ENCODE results near the gene GAL3ST2.
"Not testable (repeated sequence)": the region's sequence is repeated elsewhere in the genome, so short reads cannot be mapped to it uniquely, and the experiment has no call there.

Gene GAL3ST2

DNA sequence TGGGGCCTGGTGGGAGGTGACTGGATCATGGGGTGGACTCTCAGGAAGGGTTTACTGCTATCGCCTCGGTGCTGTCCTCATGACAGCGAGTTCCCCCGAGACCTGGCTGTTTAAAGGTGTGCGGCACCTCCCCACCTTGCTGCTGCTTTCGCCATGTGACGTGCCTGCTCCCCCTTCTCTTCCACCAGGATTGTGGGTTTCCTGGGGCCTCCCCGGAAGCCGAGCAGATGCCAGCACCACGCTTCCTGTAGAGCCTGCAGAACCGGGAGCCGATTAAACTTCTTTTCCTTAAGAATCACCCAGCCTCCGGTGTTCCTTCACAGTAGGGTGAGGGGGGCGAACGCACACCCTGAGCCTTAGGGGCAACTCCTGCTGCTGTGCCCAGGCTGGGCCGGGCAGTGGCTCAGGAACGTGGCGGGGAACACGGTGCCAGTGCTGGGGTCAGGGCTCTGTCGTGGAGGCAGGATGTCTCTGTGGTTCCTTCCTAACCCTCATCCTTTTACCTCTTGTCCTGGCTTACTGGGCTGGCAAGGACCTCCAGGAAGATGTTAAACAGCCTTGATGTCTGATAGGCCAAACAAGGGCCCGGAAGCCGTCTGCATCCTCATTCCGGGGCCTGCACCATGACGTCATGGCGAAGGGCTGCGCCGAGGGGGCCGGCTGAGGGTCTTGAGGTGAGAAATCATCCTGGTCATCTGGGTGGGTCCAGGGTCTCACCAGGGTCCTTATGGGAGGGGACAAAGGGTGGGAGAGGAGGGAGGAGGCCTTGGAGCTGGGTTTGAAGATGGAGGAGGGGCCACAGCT, 45.0 kb downstream of the GAL3ST2 start:
- no peak for DNase-seq

DNA sequence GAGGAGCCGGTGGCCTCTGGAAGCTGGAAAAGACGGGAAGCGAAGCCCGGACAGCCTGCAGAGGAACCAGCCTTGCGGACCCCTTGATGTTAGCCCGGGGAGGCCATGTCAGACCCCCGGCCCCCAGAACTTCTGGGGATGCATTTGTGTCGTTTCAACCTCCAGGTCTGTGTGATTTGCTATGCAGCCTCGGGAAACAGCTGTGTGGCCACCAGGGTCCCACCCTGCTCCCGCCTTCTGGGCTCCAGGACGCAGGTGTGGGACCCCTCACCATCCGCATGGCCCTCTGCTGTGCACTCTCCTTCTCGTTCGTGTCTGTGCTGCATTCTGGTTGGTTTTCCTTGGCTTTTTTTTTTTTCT, 45.6 kb downstream of the GAL3ST2 start:
- no peak for DNase-seq

DNA sequence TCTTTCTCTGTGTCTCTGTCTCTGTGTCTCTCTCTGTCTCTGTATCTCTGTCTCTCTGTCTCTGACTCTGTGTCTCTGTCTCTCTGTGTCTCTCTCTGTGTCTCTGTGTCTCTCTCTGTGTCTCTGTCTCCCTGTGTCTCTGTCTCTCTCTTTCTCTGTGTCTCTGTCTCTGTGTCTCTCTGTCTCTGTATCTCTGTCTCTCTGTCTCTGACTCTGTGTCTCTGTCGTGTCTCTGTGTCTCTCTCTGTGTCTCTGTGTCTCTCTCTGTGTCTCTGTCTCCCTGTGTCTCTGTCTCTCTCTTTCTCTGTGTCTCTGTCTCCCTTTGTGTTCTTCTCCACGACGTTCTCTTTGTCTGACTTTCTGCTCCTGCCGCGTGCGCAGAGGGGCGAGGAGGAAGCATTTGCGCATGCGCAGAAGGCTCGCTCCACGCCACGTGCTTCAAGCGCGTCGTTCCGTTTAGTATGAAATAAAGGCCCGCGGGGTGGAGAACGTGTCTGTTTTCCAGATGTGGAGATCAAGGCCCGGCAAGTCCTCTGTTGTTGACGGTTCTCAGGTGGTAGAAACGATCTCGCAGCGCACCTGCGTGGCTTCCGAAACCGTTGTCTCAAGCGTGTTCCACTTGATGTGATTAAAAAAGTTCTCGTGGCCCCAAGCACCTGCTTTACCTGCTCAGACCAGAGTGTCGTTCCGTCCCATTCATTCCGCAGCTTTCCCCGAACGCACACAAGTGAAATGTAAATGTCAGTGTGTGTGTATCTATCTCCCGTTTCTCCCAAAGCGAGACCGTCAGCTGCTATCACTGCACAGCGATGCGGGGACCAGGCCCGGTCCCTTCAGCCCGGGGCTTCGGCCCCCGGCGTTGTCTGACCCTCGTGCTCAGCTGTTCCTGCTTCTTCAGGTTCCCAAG, 47.2 kb downstream of the GAL3ST2 start:
- not testable (repeated sequence) for DNase-seq

DNA sequence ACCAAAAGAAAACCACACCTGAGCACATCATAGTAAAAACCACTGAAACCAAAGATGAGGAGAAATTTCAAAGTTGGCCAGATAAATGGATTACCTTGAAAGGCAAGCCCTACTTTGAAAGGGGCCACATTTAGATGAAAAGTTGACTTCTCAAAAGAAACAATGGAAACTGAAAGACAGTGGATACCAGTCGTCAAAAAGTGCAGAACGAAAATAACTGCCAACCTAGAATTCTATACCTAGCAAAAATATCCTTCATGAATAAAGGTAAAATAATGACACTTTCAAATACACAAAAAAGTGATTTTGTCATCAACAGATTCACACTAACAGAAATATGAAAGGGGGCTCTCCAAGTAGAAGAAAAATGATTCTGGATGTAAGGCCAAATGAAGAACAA, 50.8 kb downstream of the GAL3ST2 start:
- DNase-seq: no peak

DNA sequence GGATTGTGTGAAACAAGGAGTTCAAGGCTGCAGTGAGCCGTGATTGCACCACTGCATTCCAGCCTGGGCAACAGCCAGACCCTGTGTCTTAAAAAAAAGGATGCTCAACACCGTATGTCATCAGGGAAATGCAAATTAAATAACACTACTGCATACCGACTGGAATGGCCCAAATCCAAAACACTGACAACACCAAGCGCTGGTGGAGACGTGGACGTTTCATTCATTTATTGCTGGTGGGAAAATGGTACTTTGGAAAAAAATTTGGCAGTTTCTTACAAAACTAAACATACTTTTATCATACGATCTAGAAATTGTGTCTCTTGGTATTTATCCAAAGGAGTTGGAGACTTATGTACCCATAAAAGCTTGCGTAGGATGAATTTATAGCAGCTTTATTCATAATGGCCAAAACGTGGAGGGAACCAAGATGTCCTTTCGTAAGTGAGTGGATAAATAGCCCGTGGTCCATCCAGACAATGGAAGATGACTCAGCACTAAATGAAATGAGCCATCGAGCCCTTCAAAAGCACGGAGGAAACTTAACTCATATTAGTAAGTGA, 56.6 kb downstream of the GAL3ST2 start:
- DNase-seq: no peak

DNA sequence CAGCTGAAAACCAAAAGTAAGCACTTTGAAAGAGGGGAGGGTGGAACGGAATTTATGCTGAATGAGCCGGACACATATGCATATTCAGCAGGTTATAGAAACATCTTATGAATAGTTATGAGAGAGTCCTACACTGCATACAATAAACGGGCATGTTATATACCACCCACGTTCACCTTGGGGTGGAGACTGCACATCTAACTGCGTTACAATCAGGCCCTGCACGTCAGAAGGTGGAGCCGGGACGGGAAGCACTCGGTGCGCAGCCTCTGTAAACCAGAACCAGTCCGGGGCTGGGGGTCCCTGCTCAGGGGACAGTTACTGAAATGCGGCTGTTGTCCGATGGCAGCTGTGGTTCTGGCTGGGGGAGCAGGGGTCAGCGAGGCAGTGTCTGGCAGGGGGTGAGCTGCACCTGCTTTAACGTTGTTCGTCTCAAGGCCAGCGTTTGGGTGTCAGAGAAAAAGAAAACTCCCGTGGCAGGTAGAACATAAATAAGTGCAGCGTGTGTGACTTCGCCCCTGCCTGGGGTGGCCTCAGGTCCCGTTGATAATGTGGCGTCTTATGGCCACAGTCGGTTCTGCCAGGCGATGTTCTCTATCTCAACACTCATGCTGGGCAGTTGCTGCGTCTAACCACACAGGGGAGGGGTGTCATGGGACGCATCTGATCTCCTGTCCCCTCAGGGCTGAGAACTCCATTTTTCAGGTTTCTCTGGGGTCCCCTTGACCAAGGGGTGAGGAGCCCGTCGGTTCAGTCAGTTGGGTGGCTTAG, 57.3 kb downstream of the GAL3ST2 start:
- not testable (repeated sequence) for DNase-seq

DNA sequence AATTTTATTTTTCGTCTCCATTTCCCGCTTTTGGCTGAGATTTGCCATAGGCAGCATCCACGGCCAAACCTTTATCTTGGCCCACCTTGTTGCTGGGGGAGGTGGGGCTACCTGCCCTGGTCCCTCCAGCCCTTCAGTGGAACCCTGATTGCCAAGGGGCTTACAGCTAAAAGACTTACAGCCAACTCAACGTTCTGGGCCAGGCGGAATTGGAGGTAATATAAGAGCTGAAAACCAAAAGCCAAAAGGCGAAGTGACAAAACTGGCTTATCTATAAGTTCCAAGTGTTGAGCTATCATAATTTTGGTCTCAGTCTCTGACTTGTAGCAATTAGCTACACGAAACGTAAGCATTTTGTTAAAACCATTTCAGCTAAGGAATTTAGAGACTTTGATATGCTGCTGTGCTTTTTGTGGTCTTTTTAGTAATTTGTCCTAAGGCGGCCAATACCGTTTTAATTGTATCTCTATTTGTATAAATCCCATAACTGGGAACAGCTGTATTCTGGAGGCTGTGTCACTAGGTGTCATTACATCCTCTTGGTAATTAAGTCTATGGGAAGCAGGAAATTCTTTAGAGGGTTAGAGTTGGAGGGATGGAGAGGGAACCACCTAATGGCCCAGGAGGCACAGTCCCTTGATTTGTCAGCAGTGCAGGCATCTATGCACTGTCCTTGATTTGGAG, 58.0 kb downstream of the GAL3ST2 start:
- no peak for DNase-seq

DNA sequence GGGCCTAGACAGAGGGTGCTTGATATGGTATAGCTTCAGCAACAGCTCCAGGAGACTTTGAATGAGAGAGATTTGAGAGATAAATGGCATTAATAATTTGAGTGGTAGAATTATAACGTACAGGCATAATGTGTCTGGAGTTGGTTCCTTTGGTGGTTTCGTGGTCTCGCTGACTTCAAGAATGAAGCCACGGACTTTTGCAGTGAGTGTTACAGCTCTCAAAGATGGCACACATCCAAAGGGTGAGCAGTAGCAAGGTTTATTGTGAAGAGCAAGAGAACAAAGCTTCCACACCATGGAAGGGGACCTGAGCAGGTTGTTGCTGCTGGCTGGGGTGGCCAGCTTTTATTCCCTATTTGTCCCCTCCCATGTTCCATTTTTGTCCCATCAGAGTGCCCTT, 59.0 kb downstream of the GAL3ST2 start:
- no peak for DNase-seq

DNA sequence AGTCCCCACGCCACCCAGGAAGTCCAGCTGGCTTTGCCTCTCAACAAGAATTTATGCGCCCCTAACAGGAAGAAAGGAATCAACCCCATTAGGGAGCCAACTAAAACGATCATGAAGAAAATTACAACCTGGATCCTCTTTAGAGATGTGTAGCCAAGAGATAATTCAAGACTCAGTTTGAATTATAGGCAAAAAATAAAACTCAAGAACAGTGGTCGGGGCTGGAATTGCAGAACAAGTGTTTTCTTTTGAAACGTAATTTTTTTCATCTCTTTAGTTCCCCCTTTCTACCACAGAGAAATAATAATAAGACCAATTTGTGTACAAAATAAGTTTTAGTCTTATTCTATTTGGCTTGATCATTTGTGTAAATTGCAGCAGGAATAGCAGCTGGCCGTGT, 59.7 kb downstream of the GAL3ST2 start:
- no peak for DNase-seq

DNA sequence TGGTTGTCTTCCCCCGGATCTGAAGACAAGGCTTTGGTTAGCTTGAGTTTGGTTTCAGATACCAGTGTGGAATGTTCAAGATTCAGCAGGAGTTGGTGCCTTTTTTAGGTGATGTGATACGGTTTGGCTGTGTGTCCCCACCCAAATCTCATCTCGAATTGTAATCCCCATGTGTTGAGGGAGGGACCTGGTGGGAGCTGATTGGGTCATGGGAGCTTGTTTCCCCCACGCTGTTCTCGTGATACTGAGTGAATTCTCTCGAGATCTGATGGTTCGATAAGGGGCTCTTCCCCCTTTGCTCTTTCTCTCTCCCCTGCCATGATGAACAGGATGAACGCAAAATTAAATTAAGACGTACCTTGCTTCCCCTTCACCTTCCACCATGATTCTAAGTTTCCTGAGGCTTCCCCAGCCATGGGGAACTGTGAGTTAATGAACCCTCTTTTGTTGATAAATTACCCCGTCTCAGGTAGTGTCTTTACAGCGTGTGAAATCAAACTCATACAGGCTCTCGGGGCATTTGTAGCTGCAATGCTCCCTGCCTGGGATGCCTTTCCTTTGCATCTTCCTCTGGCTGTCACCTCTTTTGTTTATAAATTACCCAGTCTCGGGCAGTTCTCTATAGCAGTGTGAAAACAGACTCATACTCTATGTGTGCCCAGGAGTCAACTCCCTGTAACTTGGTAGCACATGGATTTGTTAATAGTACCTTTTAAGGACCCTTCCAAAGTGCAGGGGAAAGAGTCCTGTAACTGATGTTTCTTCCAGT, 60.8 kb downstream of the GAL3ST2 start:
- no peak for DNase-seq

DNA sequence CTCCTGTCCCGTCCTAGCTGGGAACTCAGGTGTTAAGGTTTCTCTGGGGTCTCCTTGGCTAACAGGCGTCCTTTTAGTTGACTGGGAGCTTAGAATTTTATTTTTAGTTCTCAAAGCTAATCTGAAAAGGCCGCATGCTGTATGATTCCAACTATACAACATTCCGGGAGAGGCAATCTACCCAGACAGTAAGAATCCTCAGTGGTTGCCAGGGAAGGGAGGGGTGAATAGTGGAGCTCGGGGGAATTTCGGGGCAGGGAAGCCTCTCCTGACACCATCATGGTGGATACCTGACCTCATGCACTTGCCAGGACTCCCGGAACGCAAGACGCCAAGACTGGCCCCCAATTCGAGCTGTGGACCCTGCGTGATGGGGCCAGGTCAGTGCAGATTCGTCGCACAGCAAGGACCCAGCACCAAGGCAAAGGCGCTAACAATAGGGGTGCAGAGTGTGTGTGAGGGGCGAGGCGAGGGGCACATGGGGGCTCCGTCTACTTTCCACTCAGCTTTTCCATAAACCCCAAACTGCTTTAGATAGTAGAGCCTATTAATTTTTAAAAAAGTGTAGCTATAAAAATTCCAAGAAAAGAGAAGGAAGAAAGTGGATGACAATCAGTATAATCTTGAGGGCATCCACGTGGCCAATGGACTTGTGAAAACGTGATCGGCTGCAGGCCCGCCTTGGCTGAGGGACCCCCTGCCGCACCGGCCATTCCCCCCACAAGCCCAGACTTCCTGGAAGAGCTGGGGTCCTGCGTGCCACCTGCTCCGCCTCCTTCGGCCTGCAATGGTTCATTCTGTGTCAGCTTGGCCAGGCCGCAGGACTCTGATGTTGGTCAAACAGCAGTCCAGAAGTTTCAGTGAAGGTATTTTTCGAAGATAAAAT, 64.8 kb downstream of the GAL3ST2 start:
- DNase-seq: no peak

DNA sequence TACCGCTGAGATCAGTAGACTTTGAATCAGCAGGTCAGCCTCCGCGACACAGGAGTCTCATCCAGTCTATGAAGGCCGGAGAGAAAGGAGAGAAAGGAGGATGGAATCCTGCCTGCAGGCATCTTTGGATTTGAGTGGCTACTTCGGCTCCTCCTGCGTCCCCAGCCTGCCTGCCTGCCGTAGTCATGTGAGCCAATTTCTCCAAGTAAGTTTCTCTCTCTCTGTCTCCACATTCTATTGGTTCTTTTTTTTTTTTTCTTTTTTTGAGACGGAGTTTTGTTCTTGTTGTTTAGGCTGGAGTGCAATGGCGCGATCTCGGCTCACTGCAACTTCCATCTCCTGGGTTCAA, 65.4 kb downstream of the GAL3ST2 start:
- no peak for DNase-seq

DNA sequence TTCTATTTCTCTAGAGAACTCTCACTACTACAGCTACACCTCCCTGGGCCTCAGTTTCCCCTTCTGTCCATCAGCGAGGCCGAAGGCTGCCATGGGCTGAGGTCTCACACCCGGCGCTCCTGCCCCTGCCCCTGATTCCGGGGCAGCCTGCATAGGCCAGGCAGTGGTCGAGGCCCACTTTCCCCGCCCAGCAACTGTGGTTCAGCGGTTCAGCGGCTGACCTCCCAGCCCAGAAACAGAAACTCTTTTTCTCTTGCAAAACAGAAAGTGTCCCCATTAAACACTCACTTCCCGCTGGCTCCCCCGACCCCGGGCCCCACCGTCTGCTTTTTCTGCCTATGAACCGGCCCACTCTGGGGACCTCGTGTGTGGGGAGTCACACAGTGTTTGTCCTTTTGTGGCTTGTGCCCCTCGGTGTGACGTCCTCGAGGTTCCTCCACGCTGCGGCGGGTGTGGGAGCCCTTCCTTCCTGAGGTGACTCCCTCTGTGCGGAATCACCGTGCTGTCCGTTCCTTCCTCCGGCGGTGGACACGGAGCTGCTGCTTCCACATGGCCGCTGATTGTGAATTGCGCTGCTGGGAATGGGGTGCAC, 66.1 kb downstream of the GAL3ST2 start:
- no peak for DNase-seq

DNA sequence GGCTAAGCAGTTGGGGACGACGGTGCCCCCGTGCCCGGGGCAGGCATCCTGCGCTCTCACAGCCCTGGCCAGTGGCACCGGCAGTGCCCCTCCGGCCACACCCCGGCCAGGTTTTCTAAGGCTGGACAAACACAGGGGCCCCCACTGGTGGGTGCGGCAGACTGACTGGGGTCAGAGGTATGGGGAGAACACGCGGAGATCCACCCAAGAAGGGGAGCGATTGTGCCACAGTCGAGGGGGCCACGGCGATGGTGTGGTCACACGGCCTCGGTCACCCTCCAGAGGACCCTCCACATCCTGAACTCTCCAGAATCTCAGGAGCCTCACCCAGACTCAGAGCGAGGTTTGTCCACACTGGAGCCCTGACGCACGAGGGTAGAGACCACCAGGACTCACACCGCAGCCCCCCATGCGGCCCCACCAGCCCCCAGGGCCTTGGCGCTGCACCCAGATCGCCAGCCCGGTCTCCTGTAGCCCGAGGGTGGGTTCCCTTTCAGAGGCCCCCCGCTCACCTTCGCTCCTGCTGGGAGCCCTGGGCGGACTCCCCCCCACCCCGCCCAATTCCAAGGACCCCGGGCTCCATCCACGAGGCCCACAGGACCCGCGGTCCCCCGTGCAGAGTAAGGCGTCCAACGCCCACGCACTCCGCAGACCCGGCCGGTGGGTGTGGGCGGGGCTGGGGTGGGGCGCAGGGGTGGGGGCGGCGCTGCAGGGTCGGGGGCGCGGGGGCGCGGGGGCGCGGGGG, 66.9 kb downstream of the GAL3ST2 start:
- DNase-seq: no peak

DNA sequence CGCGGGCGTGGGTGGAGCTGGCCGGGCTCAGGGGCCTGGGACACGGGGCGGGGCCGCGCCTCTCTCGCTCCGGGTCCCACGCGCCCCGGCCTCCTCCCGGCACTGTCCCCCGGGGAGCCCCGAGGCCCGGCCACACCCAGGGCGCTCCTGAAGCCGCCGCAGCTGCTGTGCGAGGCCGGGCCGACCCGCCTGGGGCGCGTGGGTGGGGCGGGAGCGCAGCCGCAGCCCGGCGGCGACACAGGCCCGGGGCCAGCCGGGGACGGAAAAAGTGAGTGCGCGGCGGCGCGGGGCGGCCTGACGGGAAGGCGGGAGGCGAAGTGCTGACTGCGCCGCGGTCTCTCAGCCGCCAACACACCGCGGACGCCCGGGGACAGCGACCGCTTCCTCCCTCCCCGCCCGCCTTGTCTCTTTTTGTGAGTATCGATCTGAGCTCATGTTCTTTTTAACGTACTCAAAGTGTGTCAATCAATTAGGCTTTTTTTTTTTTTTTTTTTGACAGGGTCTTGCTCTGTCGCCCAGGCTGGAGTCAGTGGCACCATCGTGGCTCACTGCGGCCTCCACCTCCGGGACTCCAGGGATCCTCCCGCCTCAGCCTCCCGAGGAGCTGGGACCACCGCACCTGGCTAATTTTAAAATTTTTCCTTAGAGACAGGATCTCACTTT, 67.6 kb downstream of the GAL3ST2 start:
- DNase-seq: no peak

DNA sequence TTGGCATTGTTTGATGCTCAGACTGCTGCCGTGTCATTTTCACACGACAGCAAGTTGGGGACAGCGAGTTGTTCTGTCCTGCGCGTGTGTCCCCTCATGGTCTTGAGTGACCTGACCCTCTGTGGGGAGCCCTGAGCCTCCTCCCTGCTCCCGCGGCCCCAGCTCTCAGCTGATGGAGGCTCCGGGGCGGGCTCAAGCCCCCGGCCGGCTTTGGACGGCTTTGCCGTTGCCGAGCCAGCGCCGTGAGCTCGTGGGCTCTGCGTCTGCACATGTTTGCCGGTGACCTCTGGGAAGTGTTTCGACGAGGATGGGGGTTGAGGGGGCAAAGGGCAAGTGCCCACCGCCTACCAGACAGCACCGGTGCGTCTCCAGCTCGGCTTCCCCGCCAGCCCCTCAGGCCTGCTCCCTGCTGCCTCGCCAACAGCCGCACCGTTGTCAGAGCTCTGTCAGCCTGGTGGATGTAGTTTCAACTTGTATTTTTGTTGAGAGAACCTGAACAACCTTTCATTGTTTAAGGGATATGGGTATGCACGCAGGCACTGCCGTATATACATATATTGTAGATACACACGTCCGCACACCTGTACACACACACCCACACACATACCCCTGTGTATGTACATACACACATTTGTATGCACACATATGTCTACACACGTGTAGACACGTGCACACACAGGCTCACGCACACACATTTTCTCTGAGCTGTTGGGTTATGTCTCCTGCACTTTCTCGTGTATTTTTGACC, 68.4 kb downstream of the GAL3ST2 start:
- DNase-seq: no peak

DNA sequence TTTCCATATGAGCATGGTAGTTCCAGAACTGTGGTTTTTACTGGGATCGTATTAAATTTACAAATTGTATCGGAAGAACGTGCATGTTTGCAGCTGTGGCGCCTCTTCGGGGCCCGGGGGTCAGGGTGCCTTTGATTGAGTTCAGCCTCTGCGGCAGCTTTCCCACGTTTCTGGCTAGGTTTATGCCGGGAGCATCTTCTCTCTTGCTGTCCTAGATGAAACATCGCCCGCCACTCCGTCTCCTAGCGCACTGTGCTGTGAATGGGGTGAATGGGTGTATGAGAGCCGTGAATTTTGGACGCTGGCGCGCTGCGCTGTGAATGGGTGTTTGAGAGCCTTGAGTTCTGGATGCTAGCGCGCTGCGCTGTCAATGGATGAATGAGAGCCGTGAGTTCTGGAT, 69.8 kb downstream of the GAL3ST2 start:
- DNase-seq: no peak

Measured in NCI-H2029 (cell line).